NT2/D1 (cell line): ENCODE measurements around the gene SPATA2.

Source experiments
- DNase-seq: peaks from one replicate; pipeline ENCODE4 v3.0.0-alpha.2; 2011; ENCODE audit warnings: low read depth, low spot score
- H3K27me3 ChIP-seq: 2 replicates; pipeline ENCODE4 v1.6.0; 2011; ENCODE audit warnings: mild to moderate bottlenecking; ENCODE audit not compliant: insufficient read length, insufficient read depth
- H3K36me3 ChIP-seq: 2 replicates; pipeline ENCODE4 v1.6.1; 2011; ENCODE audit warnings: mild to moderate bottlenecking, low read length, mixed read lengths; ENCODE audit not compliant: insufficient read depth, insufficient read length
- H3K4me1 ChIP-seq: 2 replicates; pipeline ENCODE4 v1.5.1; 2011; ENCODE audit not compliant: insufficient read depth, insufficient read length
- H3K4me3 ChIP-seq: 2 replicates; pipeline ENCODE4 v1.5.1; 2011; ENCODE audit warnings: low read depth; ENCODE audit not compliant: insufficient read length
- H3K9ac ChIP-seq: 2 replicates; pipeline ENCODE4 v1.6.0; 2011; ENCODE audit warnings: low read depth; ENCODE audit not compliant: insufficient read length
- H3K9me3 ChIP-seq: 2 replicates; pipeline ENCODE4 v1.5.1; 2011; ENCODE audit warnings: mild to moderate bottlenecking, low read length; ENCODE audit not compliant: insufficient read depth
- SUZ12 ChIP-seq: IDR thresholded peaks from 2 replicates; pipeline ENCODE4 v1.6.1; 2011; ENCODE audit not compliant: insufficient read length, insufficient read depth; ENCODE audit errors: extremely low read depth
- YY1 ChIP-seq: IDR thresholded peaks from 2 replicates; pipeline ENCODE4 v1.6.1; 2011; ENCODE audit not compliant: insufficient read length, insufficient read depth
- ZNF274 ChIP-seq: IDR thresholded peaks from 2 replicates; pipeline ENCODE4 v1.6.1; 2011; ENCODE audit warnings: mild to moderate bottlenecking, low read depth, low read length

SPATA2 gene

DNA sequence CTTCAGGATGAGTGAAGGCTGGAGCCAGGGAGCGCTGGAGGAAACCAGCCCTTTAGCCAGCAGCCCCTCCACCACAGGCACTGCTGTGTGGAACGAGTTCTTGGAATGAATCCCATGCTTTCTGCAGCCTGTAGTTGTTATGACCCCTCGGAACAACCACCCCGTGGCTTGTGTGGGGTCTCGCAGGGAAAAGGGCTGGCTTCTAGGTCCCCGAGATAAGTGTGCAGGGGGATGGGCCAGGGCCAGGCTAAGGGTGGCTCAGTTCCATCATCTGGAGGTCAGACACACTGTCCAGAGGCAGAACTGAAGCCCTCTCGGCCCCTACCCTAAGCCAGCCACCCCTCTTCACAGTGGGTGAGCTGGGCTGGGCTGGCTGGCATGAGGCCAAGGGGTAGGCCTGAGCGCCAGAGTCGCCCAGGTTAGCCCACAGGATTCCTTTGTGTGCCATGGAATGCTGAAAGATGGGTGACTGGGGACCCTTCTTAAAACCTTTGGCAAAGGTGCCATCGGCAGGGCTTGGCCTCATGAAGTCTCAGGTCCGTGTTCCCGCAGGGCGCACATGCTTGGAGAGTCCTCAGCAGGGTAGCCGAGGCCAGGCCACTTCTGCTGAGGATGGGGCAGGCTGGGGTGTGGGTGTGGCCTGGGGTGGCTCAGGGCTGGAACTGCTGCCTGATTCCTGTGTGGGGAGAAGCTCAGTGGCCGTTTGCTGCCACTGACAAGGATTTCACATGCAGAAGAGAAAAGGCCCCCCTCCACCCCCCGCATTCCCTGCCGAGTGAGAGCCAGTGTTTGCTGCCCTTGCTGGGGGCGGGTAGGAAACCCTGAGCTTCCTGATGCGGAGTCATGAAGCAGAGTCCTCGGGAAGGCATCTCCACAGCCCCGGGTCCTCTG, 24.6 kb downstream of the SPATA2 start:
- Histone ChIP-seq H3K4me3 (no peak overlapping the region), H3K36me3 (peaks cover 18% of the 10 kb centered on the region), H3K27me3 (no peaks in the 10 kb centered on the region), H3K4me1 (peaks cover 50% of the 10 kb centered on the region), H3K9me3 (no peaks in the 10 kb centered on the region), H3K9ac (peak overlapping the region; percentile 63)
- no peak for DNase-seq
- TF ChIP-seq ZNF274 (no peak), SUZ12 (no peak), YY1 (no peak)

DNA sequence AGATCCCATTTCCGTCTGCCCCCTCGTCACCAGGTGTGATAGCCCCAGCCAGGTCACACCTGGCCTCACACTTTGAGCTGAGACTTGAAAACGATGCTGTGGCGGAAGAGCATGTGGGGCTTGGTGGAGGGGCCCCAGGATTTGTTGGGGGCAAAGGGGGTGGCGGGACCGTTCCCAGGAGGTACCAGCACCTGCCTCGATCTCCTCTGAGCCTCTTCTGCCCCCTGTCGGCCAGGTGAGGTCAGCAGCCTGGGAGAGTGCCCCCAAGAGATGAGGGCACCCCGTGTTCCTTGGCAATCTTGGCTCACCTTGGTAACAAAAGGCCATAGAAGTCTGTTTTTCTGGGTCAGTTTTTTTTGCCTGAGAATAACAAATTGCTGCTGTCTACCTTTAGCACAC, 25.4 kb downstream of the SPATA2 start:
- H3K9me3 ChIP-seq = no peaks in the 10 kb centered on the region

DNA sequence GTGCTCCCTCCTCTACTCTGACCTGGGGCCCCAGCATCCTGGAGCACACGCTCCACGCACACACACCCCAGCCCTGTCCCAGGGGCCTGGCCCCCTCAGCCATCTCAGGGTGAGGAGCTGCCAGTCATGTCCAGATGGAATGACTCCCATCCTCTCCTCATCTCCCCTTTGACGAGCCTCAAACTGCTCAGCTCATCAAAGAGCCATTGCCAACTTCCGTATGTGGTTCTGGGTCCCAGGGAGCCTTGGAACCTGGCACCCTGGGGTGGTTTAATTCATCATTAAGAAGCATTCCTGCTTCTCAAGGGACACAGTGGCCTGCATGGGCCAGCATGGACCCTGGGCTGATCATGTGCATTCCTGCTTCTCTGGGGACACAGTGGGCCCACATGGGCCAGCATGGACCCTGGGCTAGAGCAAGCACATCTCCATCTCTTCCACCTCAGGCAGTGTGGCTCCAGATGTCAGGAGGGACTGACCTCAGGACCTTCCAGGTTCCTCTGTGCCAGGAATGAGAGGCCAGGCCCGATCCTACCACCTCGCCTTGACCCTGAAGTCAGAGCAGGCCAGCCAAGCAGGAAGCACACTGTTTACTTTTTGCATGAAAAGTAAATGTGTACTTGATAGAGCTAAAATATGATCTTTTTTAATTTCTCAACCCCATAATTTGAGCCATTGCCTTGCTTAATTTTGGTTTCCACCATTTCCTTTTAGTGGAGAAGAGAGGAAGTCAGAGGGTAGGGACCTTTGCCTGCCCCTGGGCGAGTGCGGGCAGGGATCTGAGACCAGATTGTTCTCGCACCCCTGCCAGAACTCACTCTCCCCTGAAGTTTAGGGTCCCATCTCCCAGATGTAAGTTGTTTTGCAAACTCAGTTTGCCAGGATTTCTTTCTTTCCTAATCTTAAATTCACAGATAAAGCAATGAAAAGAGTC, 26.1 kb downstream of the SPATA2 start:
- H3K4me3 ChIP-seq = no peak overlapping the region

More for the DNA sequence above, 25.4 kb downstream of the SPATA2 start:
- no peak for DNase-seq
- no peak overlapping the region for H3K4me3 ChIP-seq
- H3K9ac ChIP-seq = no peak overlapping the region
- H3K4me1 ChIP-seq = peaks cover 50% of the 10 kb centered on the region
- H3K27me3 ChIP-seq = no peaks in the 10 kb centered on the region
- peaks cover 26% of the 10 kb centered on the region for H3K36me3 ChIP-seq
- no peak for TF ChIP-seq ZNF274
- no peak for TF ChIP-seq SUZ12
- no peak for TF ChIP-seq YY1

DNA sequence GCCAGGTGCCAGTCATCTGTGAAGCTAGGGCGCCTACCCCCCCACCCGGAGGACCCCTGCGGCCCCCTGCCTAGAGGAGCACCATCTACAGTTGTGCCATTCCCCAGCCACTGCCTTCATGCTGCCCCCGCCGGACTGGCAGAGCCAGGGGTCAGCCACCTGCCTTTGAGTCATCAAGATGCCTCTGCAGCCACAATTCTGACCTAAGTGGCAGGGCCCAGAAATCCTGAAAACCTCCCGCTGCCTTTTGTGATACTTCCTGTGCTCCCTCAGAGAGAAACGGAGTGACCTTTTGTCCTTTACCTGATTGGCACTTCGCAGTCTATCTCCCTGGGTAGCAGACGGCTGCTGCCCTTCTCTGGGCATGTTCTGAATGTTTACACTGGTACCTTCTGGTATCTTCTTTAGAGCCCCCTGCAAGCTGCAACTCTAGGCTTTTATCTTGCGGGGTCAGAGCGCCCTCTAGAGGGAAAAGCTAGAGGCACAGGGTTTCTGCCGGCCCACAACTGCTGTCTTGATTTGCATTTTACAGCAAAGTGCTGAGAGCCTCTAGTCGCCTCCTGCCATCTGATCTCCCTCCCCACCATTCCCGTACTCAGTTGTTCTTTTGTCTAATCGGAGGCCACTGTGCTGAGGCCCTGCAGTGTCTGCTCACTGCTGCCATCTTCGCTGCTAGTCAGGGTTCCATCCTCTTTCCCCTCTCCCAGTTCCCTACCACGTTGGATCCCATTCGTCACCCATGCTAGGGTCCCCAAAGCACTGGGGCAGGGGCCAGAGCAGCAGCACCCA, 26.9 kb downstream of the SPATA2 start:
- DNase-seq = peak; percentile 88
- Histone ChIP-seq H3K9ac (no peak overlapping the region), H3K27me3 (no peaks in the 10 kb centered on the region), H3K4me3 (no peak overlapping the region), H3K9me3 (no peaks in the 10 kb centered on the region), H3K36me3 (peaks cover 40% of the 10 kb centered on the region), H3K4me1 (peaks cover 48% of the 10 kb centered on the region)
- TF ChIP-seq YY1 = peak; percentile 12
- TF ChIP-seq ZNF274 = no peak

More for the DNA sequence above, 26.1 kb downstream of the SPATA2 start:
- Histone ChIP-seq H3K36me3 (peaks cover 31% of the 10 kb centered on the region), H3K27me3 (no peaks in the 10 kb centered on the region), H3K4me1 (peaks cover 50% of the 10 kb centered on the region), H3K9ac (no peak overlapping the region), H3K9me3 (no peaks in the 10 kb centered on the region)
- TF ChIP-seq SUZ12 (no peak), ZNF274 (no peak), YY1 (no peak)
- DNase-seq = no peak

DNA sequence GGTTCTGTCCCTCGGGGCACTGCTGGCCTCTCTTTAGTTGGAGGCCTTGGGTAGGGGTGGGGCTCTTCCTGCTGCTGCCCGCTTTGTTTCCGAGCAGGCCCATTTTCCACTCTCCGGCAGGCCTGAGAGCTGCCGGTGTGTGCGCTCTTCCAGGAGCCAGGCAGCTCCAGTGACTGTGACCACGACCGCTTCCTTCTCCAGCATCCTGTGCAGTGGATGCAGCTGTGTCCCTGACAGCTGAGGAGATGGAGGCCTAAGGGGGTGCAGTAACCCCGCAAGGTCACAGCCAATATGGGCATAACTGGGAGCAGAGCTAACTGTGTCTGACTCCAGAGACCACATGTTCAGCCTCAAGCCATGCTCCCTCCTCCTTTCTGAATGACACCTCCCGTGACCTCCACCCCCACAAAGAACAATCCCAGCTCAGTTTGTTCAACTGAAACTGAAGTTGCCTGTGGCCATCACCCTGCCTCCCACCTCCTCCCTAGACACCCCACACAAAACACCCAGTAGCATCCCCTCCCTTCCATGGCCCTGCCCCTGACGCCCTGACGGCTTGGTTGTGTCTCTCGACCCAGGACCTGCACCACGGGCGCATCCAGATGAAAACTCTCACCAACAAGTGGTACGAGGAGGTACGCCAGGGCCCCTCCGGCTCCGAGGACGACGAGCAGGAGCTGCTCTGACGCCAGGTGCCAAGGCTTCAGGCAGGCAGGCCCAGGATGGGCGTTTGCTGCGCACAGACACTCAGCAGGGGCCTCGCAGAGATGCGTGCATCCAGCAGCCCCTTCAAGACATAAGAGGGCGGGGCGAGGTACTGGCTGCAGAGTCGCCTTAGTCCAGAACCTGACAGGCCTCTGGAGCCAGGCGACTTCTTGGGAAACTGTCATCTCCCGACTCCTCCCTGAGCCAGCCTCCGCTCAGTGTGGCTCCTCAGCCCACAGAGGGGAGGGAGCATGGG, 27.8 kb downstream of the SPATA2 start:
- Histone ChIP-seq H3K36me3 (peaks cover 45% of the 10 kb centered on the region), H3K27me3 (no peaks in the 10 kb centered on the region), H3K9ac (peak overlapping the region; percentile 65), H3K4me1 (peaks cover 45% of the 10 kb centered on the region), H3K9me3 (no peaks in the 10 kb centered on the region), H3K4me3 (no peak overlapping the region)
- TF ChIP-seq ZNF274 (no peak), YY1 (no peak), SUZ12 (no peak)
- no peak for DNase-seq

DNA sequence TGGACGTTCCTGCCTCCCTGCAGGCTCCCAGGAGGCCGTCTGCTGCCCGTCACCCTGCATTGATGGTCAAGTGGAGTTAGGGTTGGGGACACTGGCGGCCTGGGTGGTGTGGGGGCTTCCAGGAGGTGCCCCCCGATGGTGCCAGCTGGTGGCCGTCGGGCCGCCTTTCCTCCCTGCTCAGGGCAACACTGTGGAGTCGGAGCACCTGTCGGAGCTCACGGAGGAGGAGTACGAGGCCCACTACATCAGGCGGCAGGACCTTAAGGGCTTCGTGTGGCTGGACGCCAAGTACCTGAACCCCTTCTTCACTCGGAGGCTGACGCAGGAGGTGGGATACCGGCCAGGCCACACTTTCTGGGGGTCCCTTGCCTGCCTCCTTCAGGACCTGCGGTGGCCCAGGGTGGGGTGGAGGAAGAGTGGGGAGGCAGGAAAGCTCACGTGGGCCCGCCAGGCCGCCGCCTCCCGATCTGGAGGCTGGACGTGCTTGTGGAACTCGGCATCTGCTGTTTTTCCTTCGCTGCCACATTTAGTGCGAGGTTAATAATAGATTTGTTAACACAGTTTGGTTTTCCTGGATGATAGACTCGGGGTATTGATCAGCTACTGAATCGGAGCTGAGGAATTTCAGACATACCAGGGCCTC, 28.6 kb downstream of the SPATA2 start:
- no peak for DNase-seq
- H3K9ac ChIP-seq = no peak overlapping the region
- peaks cover 45% of the 10 kb centered on the region for H3K36me3 ChIP-seq
- no peaks in the 10 kb centered on the region for H3K9me3 ChIP-seq
- TF ChIP-seq ZNF274 = no peak
- no peaks in the 10 kb centered on the region for H3K27me3 ChIP-seq
- no peak overlapping the region for H3K4me3 ChIP-seq
- H3K4me1 ChIP-seq = peaks cover 37% of the 10 kb centered on the region
